AG08396 (cell line): ENCODE measurements around the gene SERTM1.

ENCODE experiments used
- DNase-seq: peaks from one replicate; pipeline ENCODE4 v3.0.0; 2012; ENCODE audit warnings: low spot score, mixed read lengths

The SERTM1 gene

DNA sequence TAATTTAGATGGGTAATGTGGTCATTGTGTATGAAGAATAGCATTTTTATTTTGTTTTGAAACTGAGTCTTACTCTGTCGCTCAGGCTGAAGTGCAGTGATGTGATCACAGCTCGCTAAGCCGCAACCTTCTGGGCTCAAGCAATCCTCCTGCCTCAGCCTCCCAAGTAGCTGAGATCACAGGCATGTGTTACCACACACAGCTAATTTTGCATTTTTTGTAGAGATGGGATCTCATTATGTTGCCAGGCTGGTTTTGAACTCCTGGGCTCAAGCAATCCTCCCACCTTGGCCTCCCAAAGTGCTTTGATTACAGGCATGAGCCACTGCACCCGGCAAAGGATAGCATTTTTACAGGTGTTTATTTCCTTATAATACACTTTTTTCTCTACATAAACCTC, 36.6 kb downstream of the SERTM1 start:
- no peak for DNase-seq

DNA sequence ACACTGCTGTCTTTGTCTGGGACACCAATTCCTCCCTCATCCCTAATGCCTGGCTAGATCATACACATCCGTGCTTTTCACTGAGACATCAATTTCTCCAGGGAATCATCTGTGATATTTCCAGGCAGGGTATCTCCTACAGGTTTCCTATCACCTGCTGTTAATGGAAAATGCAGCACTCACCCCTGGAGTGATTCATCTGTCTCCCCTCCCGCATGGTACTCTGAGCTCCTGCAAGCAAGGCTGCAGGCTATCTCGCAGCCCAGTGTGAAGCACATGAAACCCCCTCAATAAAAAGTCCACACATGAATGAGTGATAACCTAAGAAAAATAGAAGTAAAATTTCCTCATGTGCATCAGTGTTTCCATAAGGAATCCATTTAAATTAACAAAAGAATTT, 38.5 kb downstream of the SERTM1 start:
- DNase-seq: no peak

DNA sequence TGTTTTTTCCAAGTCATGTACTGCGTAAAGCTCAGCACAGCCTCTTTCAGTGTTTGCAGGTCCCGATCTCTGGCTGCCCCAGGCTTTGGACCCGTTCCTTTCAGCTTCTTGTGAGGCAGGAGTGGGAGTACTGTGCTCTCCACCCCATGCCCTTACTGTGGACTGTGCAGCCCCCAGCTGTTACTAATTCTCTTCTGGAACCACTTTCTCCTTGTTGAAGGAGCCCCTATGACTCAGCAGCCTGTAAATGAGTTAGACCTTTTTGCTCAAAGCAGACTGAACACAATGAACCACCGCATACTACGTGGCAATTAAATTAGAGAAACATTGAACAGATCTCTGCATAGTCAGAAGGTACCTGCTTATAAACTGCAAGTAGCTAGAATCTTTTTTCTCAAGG, 39.0 kb downstream of the SERTM1 start:
- DNase-seq: no peak

DNA sequence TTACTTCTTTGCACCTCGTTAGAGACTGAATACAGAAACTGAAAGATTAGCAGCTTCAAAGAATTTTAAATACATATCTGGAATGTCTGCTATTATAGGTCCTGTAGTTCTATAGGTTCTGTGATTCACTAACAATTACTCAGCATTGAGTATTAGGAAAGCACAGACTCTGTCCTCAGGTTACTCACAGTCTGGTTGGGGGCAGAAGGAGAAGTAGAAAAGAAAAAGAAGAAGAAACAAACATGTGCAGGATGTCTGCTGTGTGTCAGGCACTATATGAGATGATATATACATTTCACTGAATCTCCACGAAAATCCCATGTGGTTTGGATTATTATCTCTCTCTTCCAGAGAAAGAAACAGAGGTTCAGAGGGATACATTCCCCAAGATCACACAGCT, 40.1 kb downstream of the SERTM1 start:
- DNase-seq: no peak

DNA sequence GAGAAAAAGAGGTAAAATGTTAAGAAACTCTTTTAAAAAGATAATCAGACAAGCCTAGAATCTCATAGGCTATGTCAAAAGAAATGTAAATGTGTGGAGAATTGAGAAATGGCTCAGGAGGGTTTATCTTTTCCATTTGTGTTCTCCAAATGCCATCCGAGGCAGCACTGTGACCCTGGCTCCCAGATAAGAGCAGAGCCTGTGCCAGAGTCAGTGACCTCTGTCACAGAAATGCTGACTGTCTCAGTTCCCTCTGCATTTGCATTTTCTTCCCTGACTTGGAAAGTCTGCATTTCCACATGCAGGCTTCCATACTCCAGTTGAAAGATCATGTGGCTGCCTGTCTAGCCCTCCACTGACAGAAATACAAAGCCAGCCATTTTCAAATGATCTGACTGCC, 42.0 kb downstream of the SERTM1 start:
- DNase-seq: no peak

DNA sequence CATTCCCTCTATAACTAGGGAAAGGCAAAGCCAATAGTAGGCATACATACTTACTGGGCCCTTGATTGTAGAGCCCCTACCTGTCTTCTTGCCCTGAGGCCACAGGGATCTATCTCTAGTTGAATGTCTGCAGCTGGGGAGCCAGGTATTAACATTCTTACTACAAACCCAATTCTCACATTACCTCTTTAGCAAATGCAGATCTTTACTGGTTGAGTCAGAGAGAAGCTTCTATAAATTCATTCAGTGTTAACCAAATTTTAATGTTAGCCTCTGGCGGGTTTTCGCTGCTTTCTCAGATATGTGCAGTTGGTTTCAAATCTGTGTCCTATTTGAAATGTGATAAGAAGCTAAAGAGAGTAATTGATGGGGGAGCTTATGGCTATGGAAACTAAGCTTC, 43.2 kb downstream of the SERTM1 start:
- no peak for DNase-seq

DNA sequence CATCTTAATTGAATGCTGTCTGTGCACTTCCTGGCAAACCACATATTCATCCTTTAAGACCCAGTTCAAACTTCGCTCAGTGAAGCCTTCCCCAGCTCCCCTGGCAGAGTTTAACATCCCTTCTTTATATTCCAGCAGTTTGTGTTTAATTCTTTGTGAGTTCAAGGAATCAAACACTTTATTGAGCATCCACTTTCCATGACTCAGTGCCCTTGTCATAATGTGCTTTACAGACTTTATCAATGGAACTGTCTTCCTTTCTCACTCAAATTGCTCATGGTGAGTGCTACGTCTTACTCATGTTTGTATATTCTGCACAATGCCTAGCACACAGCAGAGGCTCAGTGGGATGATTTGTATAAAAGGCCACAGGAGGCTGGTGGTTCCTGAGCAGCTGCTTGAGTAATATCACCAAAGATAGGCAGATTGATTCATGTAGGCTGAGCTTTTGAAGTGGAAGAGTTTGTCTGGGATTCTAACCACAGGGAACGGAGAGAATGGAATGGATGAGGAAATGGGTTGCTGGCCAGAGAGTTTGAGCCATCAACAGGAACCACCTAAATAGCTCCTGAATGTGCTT, 44.2 kb downstream of the SERTM1 start:
- no peak for DNase-seq

DNA sequence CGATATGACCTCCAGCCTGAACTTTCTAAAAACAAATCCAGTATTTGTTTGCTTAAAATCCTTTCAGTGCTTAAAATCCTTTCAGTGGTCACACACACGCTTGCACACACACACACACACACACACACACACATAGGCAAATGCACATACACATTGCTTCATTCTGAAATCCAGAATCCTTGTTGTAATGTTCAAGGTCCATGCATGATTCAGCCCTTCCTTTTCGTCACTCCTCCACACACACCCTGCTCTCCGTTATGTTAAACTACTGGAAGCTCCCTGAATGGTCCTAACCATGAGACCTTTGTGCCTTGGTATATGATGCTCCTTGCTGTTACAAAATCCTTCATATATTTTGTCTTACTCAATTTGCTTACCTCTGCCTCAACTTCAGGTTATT, 44.9 kb downstream of the SERTM1 start:
- DNase-seq: no peak

DNA sequence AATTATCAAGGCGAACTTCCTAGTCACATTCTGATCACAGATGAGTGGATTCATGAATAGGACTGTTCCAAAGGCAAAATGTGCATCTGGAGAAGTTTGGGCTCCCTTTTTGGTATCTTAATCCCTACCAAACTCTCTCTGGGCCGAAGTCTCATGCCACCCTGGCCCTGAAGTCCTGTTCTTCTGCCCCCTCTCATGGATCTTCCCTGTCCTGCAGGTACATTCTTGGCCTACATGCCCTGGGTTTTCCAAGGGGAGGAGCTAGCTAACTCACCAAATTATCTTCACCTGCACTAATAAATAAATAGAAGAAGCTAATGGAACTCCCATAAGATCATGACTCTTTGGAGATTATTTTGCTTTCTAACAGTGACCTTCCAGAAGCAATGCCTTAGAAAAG, 50.3 kb downstream of the SERTM1 start:
- DNase-seq: no peak

DNA sequence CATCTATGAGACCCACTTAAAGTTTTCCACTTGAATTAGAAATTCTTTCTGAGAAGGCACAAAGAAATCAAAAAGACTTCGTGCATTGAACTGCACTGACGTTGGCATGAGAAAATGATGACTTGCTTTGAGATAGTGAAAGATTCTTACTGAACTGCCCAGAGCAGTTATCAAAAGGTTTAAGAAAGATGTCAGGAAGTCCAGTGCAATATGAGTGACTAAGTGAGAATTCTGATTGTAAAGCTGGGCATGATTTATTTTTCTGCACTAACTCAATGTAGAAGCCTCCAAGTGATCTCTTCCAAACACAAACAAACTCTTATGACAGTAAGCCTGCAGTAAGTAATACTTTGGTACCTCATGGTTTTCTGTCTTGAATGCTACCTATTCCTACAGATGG, 52.1 kb downstream of the SERTM1 start:
- no peak for DNase-seq

DNA sequence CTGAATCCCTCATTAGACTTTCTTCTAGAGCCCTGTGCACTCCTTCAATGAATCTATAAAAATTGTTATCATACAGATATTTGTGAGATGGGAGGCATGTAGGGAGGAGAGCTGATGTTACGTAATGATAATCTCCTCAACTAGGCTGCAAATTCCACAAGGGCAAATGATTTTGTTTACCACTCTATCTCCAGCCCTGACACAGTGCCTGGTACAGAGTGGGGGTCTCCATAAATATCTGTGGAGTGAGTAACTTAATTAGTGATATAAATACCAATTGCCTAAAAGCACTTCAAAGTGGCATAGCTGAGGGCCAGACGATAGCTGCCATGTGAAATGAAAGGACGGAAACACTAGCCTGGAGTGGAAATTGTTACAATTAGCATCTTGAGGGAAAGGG, 54.2 kb downstream of the SERTM1 start:
- no peak for DNase-seq

DNA sequence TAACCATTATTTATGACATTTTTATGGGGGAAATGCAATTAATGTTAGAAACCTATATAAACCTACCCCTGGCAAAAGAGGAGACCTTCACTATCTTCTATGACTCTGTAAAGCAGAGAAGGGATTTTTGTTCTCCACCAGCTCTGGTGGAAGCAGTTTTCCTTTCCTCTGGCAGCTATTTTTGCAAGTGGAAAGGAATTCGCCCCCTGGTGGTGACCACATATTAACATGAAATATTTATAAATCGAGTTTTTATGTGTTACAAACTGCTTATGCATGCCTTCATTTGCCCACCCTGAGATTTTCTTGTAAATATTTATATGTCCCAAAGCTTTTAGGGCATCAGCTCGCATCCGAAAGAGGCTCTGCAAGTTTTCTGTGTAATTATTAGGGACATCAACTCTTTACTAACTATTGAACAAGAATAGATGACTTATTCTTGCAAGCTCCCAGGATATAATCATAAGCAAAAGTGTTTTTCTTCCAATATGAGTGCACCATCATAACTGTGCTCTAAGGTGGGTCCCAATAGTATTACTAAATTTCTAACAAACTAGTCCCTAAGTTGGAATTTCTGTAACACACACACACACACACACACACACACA, 62.4 kb downstream of the SERTM1 start:
- peak; percentile 47 for DNase-seq

DNA sequence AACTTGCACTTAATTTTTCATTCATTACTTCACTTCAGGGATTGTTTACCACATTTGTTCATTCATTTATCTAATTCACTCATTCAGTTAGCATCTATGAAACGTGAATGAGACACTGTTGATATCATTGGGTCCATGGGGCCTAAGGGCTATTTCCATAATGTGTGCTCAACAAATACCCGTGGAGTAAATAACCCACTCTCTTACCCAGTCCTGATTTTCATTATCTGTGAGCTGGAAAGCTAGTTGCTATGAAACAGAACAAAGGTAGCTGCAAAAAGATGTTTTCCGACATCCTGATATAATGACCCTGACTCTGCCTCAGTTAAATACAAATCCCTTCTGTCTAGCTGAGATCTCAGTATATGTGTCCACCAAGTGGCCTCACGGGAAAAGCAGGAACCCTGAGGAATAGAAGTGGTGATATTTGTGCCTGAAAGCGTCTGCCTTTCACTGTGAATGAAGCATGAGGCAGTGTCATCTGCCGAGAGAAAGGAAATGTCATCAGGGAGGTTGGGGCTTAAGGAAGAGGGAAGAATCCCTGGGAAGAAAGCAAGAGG, 63.8 kb downstream of the SERTM1 start:
- DNase-seq: no peak

DNA sequence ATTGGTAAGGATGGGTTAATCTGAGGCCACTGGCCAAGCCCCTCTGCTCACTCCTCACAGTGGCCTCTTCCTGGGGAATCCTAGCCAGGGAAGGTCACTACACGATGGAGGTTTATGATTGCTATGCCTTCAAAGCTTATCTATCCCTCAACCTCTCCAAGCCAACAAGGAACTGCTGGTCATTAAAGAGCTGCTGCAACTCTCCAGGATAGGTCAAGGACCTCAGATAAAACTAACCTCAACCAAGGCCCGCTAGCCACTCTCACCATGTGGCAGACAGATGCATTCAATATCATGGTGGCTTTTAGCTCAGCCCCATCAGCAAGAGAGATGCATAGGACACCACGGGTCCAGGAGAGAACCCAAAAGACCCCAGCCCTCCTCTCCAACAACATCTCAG, 71.6 kb downstream of the SERTM1 start:
- DNase-seq: no peak

DNA sequence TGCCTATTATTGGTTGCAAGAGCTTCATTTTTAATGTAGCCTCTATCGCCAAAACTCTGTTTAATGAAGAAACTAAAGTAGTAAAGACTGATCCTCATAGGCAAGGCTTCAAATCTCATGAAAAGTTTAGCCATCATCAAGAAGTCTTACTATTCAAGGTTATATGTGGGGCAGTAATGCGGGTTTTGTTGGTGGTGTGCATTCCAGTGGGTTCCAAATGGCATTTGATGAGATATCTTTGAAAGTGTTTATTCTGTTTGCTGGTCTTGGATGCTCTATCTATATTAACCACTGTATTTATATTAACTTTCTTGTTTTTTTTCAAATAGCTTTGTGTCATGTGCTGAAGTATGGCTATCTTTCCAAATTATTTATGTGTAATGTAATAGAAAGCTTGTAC, 72.2 kb downstream of the SERTM1 start:
- no peak for DNase-seq
